NCI-H82 treated with DMSO at 0.1 percent for 48 hours (cell line): Measurements from ENCODE around the gene ITPR2.

Experiments
- DNase-seq: peaks from one replicate; lab custom pipeline; 2025; ENCODE audit not compliant: unreplicated experiment; lab: John Stamatoyannopoulos, UW

ITPR2 gene

GRCh38 chr12:26825459-26826016 lies 7.5 kb downstream of the ITPR2 start:
- DNase-seq = no peak

- no peak for DNase-seq
Measured at GRCh38 chr12:26823390-26823789, 9.6 kb downstream of the ITPR2 start.

GRCh38 chr12:26822026-26822425 lies 11.0 kb downstream of the ITPR2 start:
- DNase-seq = no peak

DNA sequence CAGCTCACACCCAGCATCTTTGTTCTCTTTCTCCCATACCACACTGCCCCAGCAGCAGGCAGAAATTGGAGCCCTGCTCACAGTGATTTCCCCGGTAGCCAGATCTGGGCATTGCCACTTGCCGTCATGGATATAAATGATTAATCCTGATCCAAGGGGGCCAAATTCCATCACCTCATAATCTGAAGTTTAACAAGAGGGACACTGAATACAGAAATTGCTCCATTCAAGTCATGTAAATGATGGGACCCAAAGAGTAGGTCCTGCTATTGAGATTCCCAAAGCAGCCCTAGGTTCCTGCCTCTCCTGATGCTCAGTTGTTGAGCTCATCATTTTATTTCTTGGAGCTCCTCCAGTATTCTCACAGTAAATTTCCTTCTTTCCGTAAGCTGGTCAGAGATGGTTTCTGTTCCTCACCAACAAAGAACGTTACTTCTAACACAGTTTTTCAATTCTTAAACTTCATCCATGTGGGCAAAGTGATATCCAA lies 11.7 kb downstream of the ITPR2 start:
- DNase-seq = no peak

DNA sequence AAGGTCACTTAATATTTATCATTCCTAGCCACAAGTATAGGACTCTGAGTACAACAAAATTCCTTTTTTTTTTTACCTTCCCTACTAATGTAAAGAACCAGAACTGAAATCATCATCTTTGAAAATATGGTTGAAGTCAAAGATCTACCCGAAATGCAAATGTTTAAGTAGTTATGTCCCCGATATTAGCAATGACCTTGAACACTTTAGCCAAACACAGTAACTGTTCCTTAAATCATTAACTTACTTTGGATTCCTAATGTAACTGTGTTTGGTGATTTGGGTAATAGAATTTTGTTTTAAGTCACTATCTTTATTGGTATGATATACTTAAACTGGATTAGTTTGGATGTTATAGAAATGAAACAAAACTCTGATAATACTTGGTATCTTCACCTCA lies 14.4 kb downstream of the ITPR2 start:
- DNase-seq = no peak

- no peak for DNase-seq
Measured at GRCh38 chr12:26818201-26818600, 14.8 kb downstream of the ITPR2 start.

GRCh38 chr12:26817183-26817591 lies 15.8 kb downstream of the ITPR2 start:
- no peak for DNase-seq

GRCh38 chr12:26813812-26814211 lies 19.2 kb downstream of the ITPR2 start:
- no peak for DNase-seq

- DNase-seq = no peak
Measured at GRCh38 chr12:26810330-26810729, 22.7 kb downstream of the ITPR2 start.

- DNase-seq = no peak
Measured at GRCh38 chr12:26809611-26810285, 23.2 kb downstream of the ITPR2 start.

DNA sequence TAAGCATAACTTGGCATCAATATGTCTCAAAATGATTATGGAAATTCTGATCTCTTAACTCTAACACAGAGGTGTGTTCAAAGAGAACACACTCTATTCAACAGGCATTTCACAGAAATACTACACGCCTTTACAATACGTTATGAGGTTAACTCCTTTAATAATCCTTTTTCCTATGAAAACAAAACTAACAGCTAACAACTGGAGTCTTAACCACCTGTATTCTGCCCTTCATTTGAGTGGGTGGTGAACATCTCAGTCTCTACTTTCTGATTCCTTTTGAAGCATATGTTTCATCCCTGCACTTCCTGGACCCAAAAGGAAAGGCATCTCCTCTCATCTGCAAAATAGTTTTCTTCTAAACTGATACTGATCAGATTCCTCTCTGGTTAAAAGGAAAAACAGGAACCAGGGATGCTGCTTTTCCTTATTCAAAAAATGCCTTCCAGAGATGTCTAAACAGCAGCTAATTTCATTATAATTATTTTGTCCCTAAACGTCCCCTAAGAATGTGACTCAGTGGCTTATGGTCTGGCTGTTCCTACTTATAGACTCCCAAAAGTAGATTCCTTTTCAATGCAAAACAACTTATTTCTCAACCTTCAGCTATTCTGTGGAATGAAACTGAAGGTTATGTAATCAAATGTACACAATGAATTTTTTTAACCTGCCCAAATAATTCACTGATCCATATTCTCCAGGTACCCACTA lies 24.1 kb downstream of the ITPR2 start:
- DNase-seq = no peak

DNA sequence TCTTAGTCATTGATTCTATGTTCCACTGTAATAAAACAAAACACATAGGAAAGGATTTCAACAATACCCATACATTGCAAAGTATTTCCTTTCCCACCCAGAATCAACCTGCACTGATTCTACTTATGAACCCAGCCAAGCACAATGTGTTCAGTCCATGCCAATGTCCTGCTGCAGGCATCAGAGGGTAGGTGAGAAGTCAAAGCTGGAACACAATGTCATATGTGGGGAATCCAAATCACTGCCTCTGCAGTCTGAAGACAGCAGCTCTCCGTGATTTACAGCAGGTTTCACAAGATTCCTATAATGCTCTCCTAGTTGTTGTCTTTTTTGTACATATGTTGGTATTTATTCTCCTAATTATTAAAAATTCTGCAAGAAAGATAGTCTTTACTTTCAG lies 25.7 kb downstream of the ITPR2 start:
- DNase-seq = no peak

DNA sequence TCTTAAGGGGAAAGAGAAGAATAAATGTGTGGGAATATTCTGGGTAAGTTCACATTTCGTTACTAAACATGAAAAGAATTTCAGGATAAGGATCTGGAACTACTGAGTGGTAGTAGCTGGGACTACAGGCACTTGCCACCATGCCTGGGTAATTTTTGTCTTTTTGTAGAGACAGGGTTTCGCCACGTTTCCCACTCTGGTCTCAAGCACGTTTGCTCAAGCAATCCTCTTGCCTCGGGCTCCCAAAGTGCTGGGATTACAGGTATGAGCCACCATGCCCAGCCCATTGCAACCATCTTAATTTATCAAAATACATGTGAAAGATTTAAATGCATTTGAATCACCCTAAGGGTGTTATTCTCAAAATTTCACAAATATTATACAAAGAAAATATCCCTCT lies 26.4 kb downstream of the ITPR2 start:
- DNase-seq = no peak

- DNase-seq = no peak
Measured at GRCh38 chr12:26805401-26805971, 27.5 kb downstream of the ITPR2 start.

DNA sequence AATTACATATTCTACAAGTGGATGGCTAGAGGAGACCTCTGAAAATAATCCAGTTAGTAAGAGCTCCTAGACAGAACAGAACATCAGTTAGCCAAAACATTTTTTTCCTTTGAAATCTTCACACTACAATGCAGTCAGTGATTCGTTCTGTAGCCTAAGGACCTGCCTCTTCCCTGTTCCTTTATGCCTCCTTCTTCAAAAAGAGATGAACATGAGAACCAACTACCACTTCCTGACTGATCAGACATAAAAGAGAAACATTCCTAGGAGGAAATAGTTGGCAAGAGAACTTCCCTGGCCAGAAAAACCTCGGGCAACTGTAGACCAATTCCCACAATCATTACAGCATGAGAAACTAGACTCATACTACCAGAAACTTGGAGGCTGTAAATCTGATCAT lies 29.4 kb downstream of the ITPR2 start:
- no peak for DNase-seq

- DNase-seq = no peak
Measured at GRCh38 chr12:26801486-26801885, 31.5 kb downstream of the ITPR2 start.

- no peak for DNase-seq
Measured at GRCh38 chr12:26800858-26801257, 32.1 kb downstream of the ITPR2 start.

DNA sequence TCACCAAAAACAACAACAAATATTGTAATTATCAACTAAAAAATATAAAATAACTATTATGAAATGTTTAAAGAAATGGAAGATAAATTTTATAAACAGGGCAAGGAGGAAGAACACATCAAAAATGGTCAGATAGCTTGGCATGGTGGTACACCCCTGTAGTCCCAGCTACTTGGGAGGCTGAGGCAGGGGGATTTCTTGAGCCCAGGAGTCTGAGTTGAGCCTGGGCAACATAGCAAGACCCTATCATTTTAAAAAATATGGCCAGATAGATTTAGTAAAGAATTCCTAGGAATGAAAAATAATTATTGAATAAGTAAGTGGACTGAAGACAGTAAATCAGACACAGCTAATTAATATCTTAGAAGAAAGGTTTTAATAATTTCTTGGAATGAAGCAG lies 32.6 kb downstream of the ITPR2 start:
- no peak for DNase-seq

DNA sequence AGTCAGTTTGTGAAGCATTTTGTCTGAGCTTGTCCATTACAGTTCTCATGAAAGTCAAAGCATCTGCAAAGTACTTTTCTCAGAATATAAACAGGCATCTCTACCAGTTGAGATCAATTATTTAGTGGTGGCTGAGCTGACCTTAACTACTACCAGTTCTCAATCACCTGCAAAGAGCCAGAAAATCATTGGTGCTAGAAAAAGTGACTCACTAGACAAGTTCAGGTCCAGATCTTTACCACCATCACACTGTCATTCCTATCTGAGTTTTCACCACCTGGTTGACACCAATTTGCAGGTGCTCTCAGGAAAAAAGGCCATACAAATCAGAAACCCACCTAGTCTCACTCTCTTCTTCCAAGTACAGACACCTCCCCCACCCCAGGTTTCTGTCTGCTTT lies 33.3 kb downstream of the ITPR2 start:
- no peak for DNase-seq

GRCh38 chr12:26798640-26799039 lies 34.4 kb downstream of the ITPR2 start:
- no peak for DNase-seq

GRCh38 chr12:26798023-26798422 lies 35.0 kb downstream of the ITPR2 start:
- no peak for DNase-seq

DNA sequence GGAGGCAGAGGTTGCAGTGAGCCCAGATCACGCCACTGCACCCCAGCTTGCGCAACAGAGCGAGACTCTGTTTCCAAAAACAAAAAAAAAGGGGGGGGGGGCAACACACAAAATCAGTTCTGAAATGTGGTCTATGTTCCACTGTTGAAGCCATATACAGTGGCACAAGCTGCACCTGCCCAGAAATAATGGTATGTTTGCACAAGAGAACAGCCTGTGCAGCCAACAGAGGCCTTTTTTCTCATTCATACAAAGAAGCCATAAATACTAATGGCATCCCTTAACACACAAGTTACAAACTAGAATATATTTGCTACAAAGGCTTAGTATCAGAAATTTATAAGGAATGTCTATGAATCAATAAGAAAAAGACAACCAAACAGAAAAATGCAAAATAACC lies 37.1 kb downstream of the ITPR2 start:
- no peak for DNase-seq
